H9 (cell line): ENCODE measurements around the gene UCHL1. TPM values are rescaled to one million over a fixed set of nuclear protein-coding genes. Genes with fewer than 3 reads are reported as not detected.

Source experiments
- DNase-seq: peaks from one replicate; pipeline ENCODE4 v3.0.0-alpha.2; 2017
- H2AFZ ChIP-seq: one replicate; pipeline ENCODE4 v1.6.1; 2013; ENCODE audit warnings: mild to moderate bottlenecking, low read length, control low read depth, moderate library complexity
- H2AK5ac ChIP-seq: 2 replicates; pipeline ENCODE4 v1.6.1; 2013; ENCODE audit warnings: low read length, control low read depth, mixed read lengths; ENCODE audit not compliant: insufficient read length
- H2BK120ac ChIP-seq: one replicate; pipeline ENCODE4 v1.6.1; 2013; ENCODE audit warnings: low read depth, mild to moderate bottlenecking, low read length, control low read depth, inconsistent platforms; ENCODE audit not compliant: poor library complexity, severe bottlenecking
- H2BK12ac ChIP-seq: 2 replicates; pipeline ENCODE4 v1.6.1; 2013; ENCODE audit warnings: low read length, control low read depth, mixed read lengths, low read depth; ENCODE audit not compliant: insufficient read length
- H2BK15ac ChIP-seq: 2 replicates; pipeline ENCODE4 v1.6.1; 2013; ENCODE audit warnings: low read depth, low read length, control low read depth
- H2BK20ac ChIP-seq: one replicate; pipeline ENCODE4 v1.6.1; 2013; ENCODE audit warnings: low read depth, mild to moderate bottlenecking, low read length, control low read depth, inconsistent platforms; ENCODE audit not compliant: poor library complexity, severe bottlenecking
- H2BK5ac ChIP-seq: 2 replicates; pipeline ENCODE4 v1.6.1; 2013; ENCODE audit warnings: low read length, control low read depth, mixed read lengths; ENCODE audit not compliant: insufficient read length
- H3K14ac ChIP-seq: 2 replicates; pipeline ENCODE4 v1.6.1; 2013; ENCODE audit warnings: low read length, control low read depth; ENCODE audit not compliant: insufficient read depth
- H3K18ac ChIP-seq: 2 replicates; pipeline ENCODE4 v1.6.1; 2013; ENCODE audit warnings: low read depth, mild to moderate bottlenecking, mixed read lengths, low read length, control low read depth; ENCODE audit not compliant: insufficient read length
- H3K23ac ChIP-seq: 2 replicates; pipeline ENCODE4 v1.6.1; 2013; ENCODE audit warnings: low read length, control low read depth, mixed read lengths, low read depth; ENCODE audit not compliant: insufficient read length
- H3K23me2 ChIP-seq: 2 replicates; pipeline ENCODE4 v1.6.1; 2013; ENCODE audit warnings: low read depth, mild to moderate bottlenecking, mixed read lengths, low read length, control low read depth; ENCODE audit not compliant: insufficient read length, poor library complexity, severe bottlenecking
- H3K27ac ChIP-seq: 2 replicates; pipeline ENCODE4 v1.5.1; 2013; ENCODE audit warnings: low read length, control low read depth, mixed read lengths, low read depth; ENCODE audit not compliant: insufficient read length
- H3K27me3 ChIP-seq: 2 replicates; pipeline ENCODE4 v1.6.1; 2013; ENCODE audit warnings: low read length, control low read depth, inconsistent platforms; ENCODE audit not compliant: insufficient read depth
- H3K4ac ChIP-seq: 2 replicates; pipeline ENCODE4 v1.6.1; 2013; ENCODE audit warnings: low read depth, mild to moderate bottlenecking, control low read depth, inconsistent platforms, low read length, moderate library complexity
- H3K4me1 ChIP-seq: 2 replicates; pipeline ENCODE4 v1.6.1; 2013; ENCODE audit warnings: low read length, control low read depth, inconsistent platforms; ENCODE audit not compliant: insufficient read depth
- H3K4me2 ChIP-seq: 2 replicates; pipeline ENCODE4 v1.6.1; 2013; ENCODE audit warnings: low read length, control low read depth, mixed read lengths; ENCODE audit not compliant: insufficient read length, insufficient read depth
- H3K56ac ChIP-seq: 2 replicates; pipeline ENCODE4 v1.6.1; 2013; ENCODE audit warnings: low read depth, mild to moderate bottlenecking, mixed read lengths, low read length, control low read depth; ENCODE audit not compliant: insufficient read length
- H3K79me1 ChIP-seq: 2 replicates; pipeline ENCODE4 v1.6.1; 2013; ENCODE audit warnings: low read depth, mild to moderate bottlenecking, moderate library complexity, low read length, control low read depth, inconsistent platforms; ENCODE audit not compliant: insufficient read depth, poor library complexity, severe bottlenecking
- H3K79me2 ChIP-seq: 2 replicates; pipeline ENCODE4 v1.6.1; 2013; ENCODE audit warnings: low read length, control low read depth, inconsistent platforms; ENCODE audit not compliant: insufficient read depth
- H3K9ac ChIP-seq: 2 replicates; pipeline ENCODE4 v1.6.1; 2013; ENCODE audit warnings: low read length, control low read depth, mixed read lengths; ENCODE audit not compliant: insufficient read length; ENCODE audit errors: extremely low read depth
- H3K9me3 ChIP-seq: one replicate; pipeline ENCODE4 v1.6.1; 2013; ENCODE audit warnings: low read depth, low read length, inconsistent platforms; ENCODE audit not compliant: control insufficient read depth
- H3T11ph ChIP-seq: one replicate; pipeline ENCODE4 v1.6.1; 2013; ENCODE audit warnings: mild to moderate bottlenecking, low read length, control low read depth, inconsistent platforms
- H4K20me1 ChIP-seq: one replicate; pipeline ENCODE4 v1.6.1; 2013; ENCODE audit not compliant: control insufficient read depth, insufficient read length, insufficient read depth
- H4K5ac ChIP-seq: 2 replicates; pipeline ENCODE4 v1.6.1; 2013; ENCODE audit warnings: low read depth, mild to moderate bottlenecking, mixed read lengths, low read length, control low read depth; ENCODE audit not compliant: insufficient read length
- H4K8ac ChIP-seq: replicated peaks from 2 replicates; pipeline ENCODE4 v1.6.1; 2013; ENCODE audit warnings: low read length, control low read depth, mixed read lengths, low read depth; ENCODE audit not compliant: insufficient read length
- H4K91ac ChIP-seq: 2 replicates; pipeline ENCODE4 v1.6.1; 2013; ENCODE audit warnings: low read depth, mild to moderate bottlenecking, moderate library complexity, mixed read lengths, low read length, control low read depth; ENCODE audit not compliant: insufficient read length
- H3K27ac Mint-ChIP-seq, 3 experiments: 2 replicates in 2 of 3; 3 replicates in 1 of 3; pipeline ENCODE4 v1.8.0; 2020 to 2021; ENCODE audit warnings: mixed read lengths in 3 of 3, mild to moderate bottlenecking in 1 of 3, moderate library complexity in 1 of 3
- H3K27me3 Mint-ChIP-seq: 2 replicates; pipeline ENCODE4 v1.8.0; 2021; ENCODE audit warnings: low read depth, mild to moderate bottlenecking, moderate library complexity, mixed read lengths
- H3K36me3 Mint-ChIP-seq, 3 experiments: 2 replicates in 2 of 3; 3 replicates in 1 of 3; pipeline ENCODE4 v1.8.0; 2020 to 2021; ENCODE audit warnings: low read depth in 3 of 3, mixed read lengths in 3 of 3; ENCODE audit not compliant: insufficient read depth in 1 of 3
- H3K4me1 Mint-ChIP-seq, 2 experiments: 2 replicates each; pipeline ENCODE4 v1.8.0; 2020; ENCODE audit warnings: mixed read lengths in 2 of 2
- H3K4me3 Mint-ChIP-seq, 2 experiments: 2 replicates in 1 of 2; 3 replicates in 1 of 2; pipeline ENCODE4 v1.8.0; 2020 to 2021; ENCODE audit warnings: mild to moderate bottlenecking in 2 of 2, mixed read lengths in 2 of 2, moderate library complexity in 1 of 2
- H3K9me3 Mint-ChIP-seq, 2 experiments: 2 replicates in 1 of 2; 3 replicates in 1 of 2; pipeline ENCODE4 v1.8.0; 2020; ENCODE audit warnings: mild to moderate bottlenecking in 2 of 2, mixed read lengths in 2 of 2, moderate library complexity in 1 of 2
- CTCF ChIP-seq: fragments of 200-600 bp; sonication (generic); conservative IDR thresholded peaks from 3 replicates; pipeline ENCODE4 v1.8.0; 2021; ENCODE audit warnings: antibody characterized with exemption, mild to moderate bottlenecking
- WGBS: extraction: QIAGEN DNeasy Blood & Tissue Kit; methylation state at CpG from one replicate; pipeline ENCODE4 v1.1.7; 2013; ENCODE audit warnings: missing lambda C conversion rate, low lambda C conversion rate, mixed read lengths; ENCODE audit not compliant: insufficient read length; ENCODE audit errors: extremely low coverage; 5-methylcytosine and 5-hydroxymethylcytosine counted together
- total RNA-seq: library from RNA; stranded (reverse); gene quantifications from 2 replicates; pipeline ENCODE4 v1.2.1, GENCODE V29; 2021

The UCHL1 gene
- total RNA-seq, 1 experiment from 2014 or later = 513 TPM

- H3K4me1 Mint-ChIP-seq = peaks cover 0 to 2% of the 10 kb centered on the region in 2 experiments; a peak in 1 of 4 replicates
These were observed 25.6 kb downstream of the UCHL1 start for GRCh38 chr4:41282366-41282765.

More at GRCh38 chr4:41282366-41282765, 25.6 kb downstream of the UCHL1 start:
- H4K8ac ChIP-seq = no peak overlapping the region
- H4K20me1 ChIP-seq = no peaks in the 10 kb centered on the region
- no peak overlapping the region for H2BK15ac ChIP-seq
- H3K23me2 ChIP-seq = no peaks in the 10 kb centered on the region
- H2BK20ac ChIP-seq = no peak overlapping the region
- H3K79me2 ChIP-seq = no peaks in the 10 kb centered on the region
- H3K79me1 ChIP-seq = no peaks in the 10 kb centered on the region
- no peak overlapping the region for H2BK12ac ChIP-seq
- no peak overlapping the region for H3K18ac ChIP-seq
- no peak overlapping the region for H2BK120ac ChIP-seq
- peaks cover 2 to 7% (median 5%) of the 10 kb centered on the region in 3 experiments; a peak in 4 of 7 replicates for H3K36me3 Mint-ChIP-seq
- no peak for TF ChIP-seq CTCF
- H3K27ac ChIP-seq = no peak overlapping the region
- no peak overlapping the region for H2BK5ac ChIP-seq
- H3K9ac ChIP-seq = no peak overlapping the region
- H4K91ac ChIP-seq = no peak overlapping the region
- no peaks in the 10 kb centered on the region for H3K27me3 ChIP-seq
- no peak overlapping the region for H2AK5ac ChIP-seq
- H4K5ac ChIP-seq = no peak overlapping the region
- H3K27me3 Mint-ChIP-seq = peaks cover 3% of the 10 kb centered on the region
- H3K14ac ChIP-seq = no peak overlapping the region
- H3K56ac ChIP-seq = no peak overlapping the region
- H2AFZ ChIP-seq = no peak overlapping the region
- no peak overlapping the region for H3T11ph ChIP-seq
- H3K4me1 ChIP-seq = no peaks in the 10 kb centered on the region
- no peak overlapping the region for H3K27ac Mint-ChIP-seq
- H3K9me3 Mint-ChIP-seq = peaks cover 3 to 5% of the 10 kb centered on the region in 2 experiments; a peak in 4 of 5 replicates
- no peak overlapping the region for H3K23ac ChIP-seq
- no peak overlapping the region for H3K4ac ChIP-seq
- WGBS = no CpG with 5 or more reads among the region's 1 CpG
- H3K4me2 ChIP-seq = no peak overlapping the region
- no peak for DNase-seq
- no peak overlapping the region for H3K4me3 Mint-ChIP-seq
- H3K9me3 ChIP-seq = no peaks in the 10 kb centered on the region
